SK-N-SH treated with all-trans-retinoic acid at 6 μM for 48 hours (cell line): ENCODE data around the gene WAPL.

Experiments used
- ATAC-seq: fragments of 200-7000 bp; cut with Tn5 transposase; 3 replicates; pipeline ENCODE4 v1.9.1; 2020; ENCODE audit warnings: mild to moderate bottlenecking, moderate library complexity
- ARNTL ChIP-seq: fragments of 450-650 bp; formaldehyde crosslinking; IDR thresholded peaks from 2 replicates; pipeline ENCODE4 v1.5.0; 2020; ENCODE audit warnings: low read depth, mild to moderate bottlenecking, moderate library complexity, borderline replicate concordance
- BACH2 ChIP-seq: fragments of 250-450 bp; sonication (Bioruptor Pico); IDR thresholded peaks from 2 replicates; pipeline ENCODE4 v1.9.0; 2021; ENCODE audit warnings: mild to moderate bottlenecking, borderline replicate concordance
- CSDC2 ChIP-seq: fragments of 250-450 bp; sonication (Bioruptor Pico); IDR thresholded peaks from 2 replicates; pipeline ENCODE4 v1.5.0; 2020; ENCODE audit warnings: mild to moderate bottlenecking, moderate library complexity
- CSRNP3 ChIP-seq: fragments of 250-450 bp; sonication (Bioruptor Pico); IDR thresholded peaks from 2 replicates; pipeline ENCODE4 v1.5.1; 2021; ENCODE audit warnings: mild to moderate bottlenecking, moderate library complexity
- ESRRG ChIP-seq: fragments of 250-450 bp; sonication (Bioruptor Pico); IDR thresholded peaks from 2 replicates; pipeline ENCODE4 v1.6.1; 2021; ENCODE audit warnings: mild to moderate bottlenecking
- GLIS3 ChIP-seq: fragments of 250-450 bp; sonication (Bioruptor Pico); IDR thresholded peaks from 2 replicates; pipeline ENCODE4 v1.5.0; 2020; ENCODE audit warnings: mild to moderate bottlenecking, moderate library complexity
- ISL1 ChIP-seq: fragments of 250-450 bp; sonication (Bioruptor Pico); IDR thresholded peaks from 2 replicates; pipeline ENCODE4 v2.1.2; 2022; ENCODE audit warnings: mild to moderate bottlenecking, moderate library complexity
- OSR1 ChIP-seq: fragments of 250-450 bp; sonication (Bioruptor Pico); IDR thresholded peaks from 2 replicates; pipeline ENCODE4 v1.8.0; 2022; ENCODE audit warnings: moderate library complexity, mild to moderate bottlenecking, inconsistent platforms
- POU6F1 ChIP-seq: fragments of 250-450 bp; sonication (Bioruptor Pico); IDR thresholded peaks from 2 replicates; pipeline ENCODE4 v1.8.0; 2021; ENCODE audit warnings: low read depth, mild to moderate bottlenecking, moderate library complexity, borderline replicate concordance
- PPARA ChIP-seq: fragments of 250-450 bp; sonication (Bioruptor Pico); IDR thresholded peaks from 2 replicates; pipeline ENCODE4 v1.5.0; 2020; ENCODE audit warnings: mild to moderate bottlenecking, borderline replicate concordance
- RARB ChIP-seq: fragments of 250-450 bp; sonication (Bioruptor Pico); IDR thresholded peaks from 2 replicates; pipeline ENCODE4 v1.8.0; 2021; ENCODE audit warnings: mild to moderate bottlenecking, moderate library complexity
- TCF4 ChIP-seq: fragments of 250-450 bp; sonication (Bioruptor Pico); IDR thresholded peaks from 2 replicates; pipeline ENCODE4 v1.8.0; 2021; ENCODE audit warnings: mild to moderate bottlenecking, moderate library complexity, borderline replicate concordance
- TOX ChIP-seq: fragments of 250-450 bp; sonication (Bioruptor Pico); IDR thresholded peaks from 2 replicates; pipeline ENCODE4 v1.8.0; 2021; ENCODE audit warnings: mild to moderate bottlenecking, moderate library complexity, borderline replicate concordance
- ZC3H10 ChIP-seq: fragments of 250-450 bp; sonication (Bioruptor Pico); IDR thresholded peaks from 2 replicates; pipeline ENCODE4 v1.5.1; 2021; ENCODE audit warnings: mild to moderate bottlenecking, moderate library complexity
- ZFP3 ChIP-seq: fragments of 250-450 bp; sonication (Bioruptor Pico); IDR thresholded peaks from 2 replicates; pipeline ENCODE4 v1.5.0; 2020; ENCODE audit warnings: mild to moderate bottlenecking, moderate library complexity
- ZFP30 ChIP-seq: fragments of 450-650 bp; formaldehyde crosslinking; IDR thresholded peaks from 2 replicates; pipeline ENCODE4 v1.5.0; 2022; ENCODE audit warnings: mild to moderate bottlenecking, moderate library complexity
- ZNF70 ChIP-seq: fragments of 450-650 bp; formaldehyde crosslinking; IDR thresholded peaks from 2 replicates; pipeline ENCODE4 v1.5.0; 2020; ENCODE audit warnings: mild to moderate bottlenecking, moderate library complexity
- TF ChIP-seq, protein P1 (sequence below): fragments of 250-450 bp; sonication (Bioruptor Pico); IDR thresholded peaks from 2 replicates; pipeline ENCODE4 v1.5.1; 2020; ENCODE audit warnings: low read depth, mild to moderate bottlenecking, moderate library complexity
- TF ChIP-seq, protein P2 (sequence below): fragments of 250-450 bp; sonication (Bioruptor Pico); IDR thresholded peaks from 2 replicates; pipeline ENCODE4 v1.8.0; 2020; ENCODE audit warnings: mild to moderate bottlenecking, moderate library complexity, borderline replicate concordance
- TF ChIP-seq, protein P3 (sequence below): fragments of 250-450 bp; sonication (Bioruptor Pico); IDR thresholded peaks from 2 replicates; pipeline ENCODE4 v1.5.0; 2020; ENCODE audit warnings: mild to moderate bottlenecking, moderate library complexity

WAPL gene

GRCh38 chr10:86447432-86447831 lies 74.2 kb downstream of the WAPL start:
- TF ChIP-seq ESRRG (CRISPR knock-in tag) (no peak), GLIS3 (CRISPR knock-in tag) (no peak), TCF4 (no peak), TOX (CRISPR knock-in tag) (no peak), PPARA (CRISPR knock-in tag) (no peak), CSDC2 (CRISPR knock-in tag) (no peak), ZFP3 (no peak), ARNTL (CRISPR knock-in tag) (no peak), ZNF70 (CRISPR knock-in tag) (no peak), CSRNP3 (CRISPR knock-in tag) (no peak), RARB (CRISPR knock-in tag) (no peak), BACH2 (CRISPR knock-in tag) (no peak), ZC3H10 (CRISPR knock-in tag) (no peak), OSR1 (CRISPR knock-in tag) (no peak)
- TF ChIP-seq, protein P1, sequence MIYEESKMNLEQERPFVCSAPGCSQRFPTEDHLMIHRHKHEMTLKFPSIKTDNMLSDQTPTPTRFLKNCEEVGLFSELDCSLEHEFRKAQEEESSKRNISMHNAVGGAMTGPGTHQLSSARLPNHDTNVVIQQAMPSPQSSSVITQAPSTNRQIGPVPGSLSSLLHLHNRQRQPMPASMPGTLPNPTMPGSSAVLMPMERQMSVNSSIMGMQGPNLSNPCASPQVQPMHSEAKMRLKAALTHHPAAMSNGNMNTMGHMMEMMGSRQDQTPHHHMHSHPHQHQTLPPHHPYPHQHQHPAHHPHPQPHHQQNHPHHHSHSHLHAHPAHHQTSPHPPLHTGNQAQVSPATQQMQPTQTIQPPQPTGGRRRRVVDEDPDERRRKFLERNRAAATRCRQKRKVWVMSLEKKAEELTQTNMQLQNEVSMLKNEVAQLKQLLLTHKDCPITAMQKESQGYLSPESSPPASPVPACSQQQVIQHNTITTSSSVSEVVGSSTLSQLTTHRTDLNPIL (CRISPR knock-in tag) = no peak
- TF ChIP-seq, protein P2, sequence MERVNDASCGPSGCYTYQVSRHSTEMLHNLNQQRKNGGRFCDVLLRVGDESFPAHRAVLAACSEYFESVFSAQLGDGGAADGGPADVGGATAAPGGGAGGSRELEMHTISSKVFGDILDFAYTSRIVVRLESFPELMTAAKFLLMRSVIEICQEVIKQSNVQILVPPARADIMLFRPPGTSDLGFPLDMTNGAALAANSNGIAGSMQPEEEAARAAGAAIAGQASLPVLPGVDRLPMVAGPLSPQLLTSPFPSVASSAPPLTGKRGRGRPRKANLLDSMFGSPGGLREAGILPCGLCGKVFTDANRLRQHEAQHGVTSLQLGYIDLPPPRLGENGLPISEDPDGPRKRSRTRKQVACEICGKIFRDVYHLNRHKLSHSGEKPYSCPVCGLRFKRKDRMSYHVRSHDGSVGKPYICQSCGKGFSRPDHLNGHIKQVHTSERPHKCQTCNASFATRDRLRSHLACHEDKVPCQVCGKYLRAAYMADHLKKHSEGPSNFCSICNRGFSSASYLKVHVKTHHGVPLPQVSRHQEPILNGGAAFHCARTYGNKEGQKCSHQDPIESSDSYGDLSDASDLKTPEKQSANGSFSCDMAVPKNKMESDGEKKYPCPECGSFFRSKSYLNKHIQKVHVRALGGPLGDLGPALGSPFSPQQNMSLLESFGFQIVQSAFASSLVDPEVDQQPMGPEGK (CRISPR knock-in tag) = no peak
- TF ChIP-seq, protein P3, sequence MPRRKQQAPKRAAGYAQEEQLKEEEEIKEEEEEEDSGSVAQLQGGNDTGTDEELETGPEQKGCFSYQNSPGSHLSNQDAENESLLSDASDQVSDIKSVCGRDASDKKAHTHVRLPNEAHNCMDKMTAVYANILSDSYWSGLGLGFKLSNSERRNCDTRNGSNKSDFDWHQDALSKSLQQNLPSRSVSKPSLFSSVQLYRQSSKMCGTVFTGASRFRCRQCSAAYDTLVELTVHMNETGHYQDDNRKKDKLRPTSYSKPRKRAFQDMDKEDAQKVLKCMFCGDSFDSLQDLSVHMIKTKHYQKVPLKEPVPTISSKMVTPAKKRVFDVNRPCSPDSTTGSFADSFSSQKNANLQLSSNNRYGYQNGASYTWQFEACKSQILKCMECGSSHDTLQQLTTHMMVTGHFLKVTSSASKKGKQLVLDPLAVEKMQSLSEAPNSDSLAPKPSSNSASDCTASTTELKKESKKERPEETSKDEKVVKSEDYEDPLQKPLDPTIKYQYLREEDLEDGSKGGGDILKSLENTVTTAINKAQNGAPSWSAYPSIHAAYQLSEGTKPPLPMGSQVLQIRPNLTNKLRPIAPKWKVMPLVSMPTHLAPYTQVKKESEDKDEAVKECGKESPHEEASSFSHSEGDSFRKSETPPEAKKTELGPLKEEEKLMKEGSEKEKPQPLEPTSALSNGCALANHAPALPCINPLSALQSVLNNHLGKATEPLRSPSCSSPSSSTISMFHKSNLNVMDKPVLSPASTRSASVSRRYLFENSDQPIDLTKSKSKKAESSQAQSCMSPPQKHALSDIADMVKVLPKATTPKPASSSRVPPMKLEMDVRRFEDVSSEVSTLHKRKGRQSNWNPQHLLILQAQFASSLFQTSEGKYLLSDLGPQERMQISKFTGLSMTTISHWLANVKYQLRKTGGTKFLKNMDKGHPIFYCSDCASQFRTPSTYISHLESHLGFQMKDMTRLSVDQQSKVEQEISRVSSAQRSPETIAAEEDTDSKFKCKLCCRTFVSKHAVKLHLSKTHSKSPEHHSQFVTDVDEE (CRISPR knock-in tag) = no peak
- TF ChIP-seq, all 23 proteins: peak for 0
- ATAC-seq = no peak

- ATAC-seq = no peak
- no peak for TF ChIP-seq ISL1
- TF ChIP-seq, protein P3 (CRISPR knock-in tag) = no peak
These were observed 74.6 kb downstream of the WAPL start for GRCh38 chr10:86446987-86447386.

DNA sequence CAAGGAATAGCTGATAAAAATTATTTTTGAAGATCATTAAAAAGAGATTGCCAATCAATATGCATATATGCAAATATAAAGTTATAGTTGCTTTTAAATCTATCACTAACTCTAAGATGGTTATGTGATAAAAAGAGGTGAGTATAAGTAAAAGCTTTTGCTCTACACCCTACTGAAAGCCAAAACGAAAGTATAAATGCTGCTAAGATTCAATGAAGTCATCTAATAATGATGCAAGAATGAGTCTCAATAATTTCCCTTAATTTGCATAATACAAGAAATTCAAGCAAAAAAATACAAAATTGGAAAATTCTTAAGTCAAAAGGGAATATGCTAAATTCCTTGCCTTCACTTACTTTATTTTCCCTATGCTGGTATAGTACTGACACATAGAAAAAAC lies 75.2 kb downstream of the WAPL start:
- ATAC-seq = no peak
- TF ChIP-seq OSR1 (CRISPR knock-in tag) = no peak
- no peak for TF ChIP-seq CSDC2 (CRISPR knock-in tag)
- TF ChIP-seq, protein P3 (CRISPR knock-in tag) = no peak
- TF ChIP-seq ZFP30 (CRISPR knock-in tag) = no peak
- TF ChIP-seq ARNTL (CRISPR knock-in tag) = no peak
- no peak for TF ChIP-seq CSRNP3 (CRISPR knock-in tag)
- no peak for TF ChIP-seq POU6F1 (CRISPR knock-in tag)
- TF ChIP-seq ESRRG (CRISPR knock-in tag) = no peak
- TF ChIP-seq ZFP3 = no peak
